ENCODE measurements around the gene PITPNC1.

The PITPNC1 gene

DNA sequence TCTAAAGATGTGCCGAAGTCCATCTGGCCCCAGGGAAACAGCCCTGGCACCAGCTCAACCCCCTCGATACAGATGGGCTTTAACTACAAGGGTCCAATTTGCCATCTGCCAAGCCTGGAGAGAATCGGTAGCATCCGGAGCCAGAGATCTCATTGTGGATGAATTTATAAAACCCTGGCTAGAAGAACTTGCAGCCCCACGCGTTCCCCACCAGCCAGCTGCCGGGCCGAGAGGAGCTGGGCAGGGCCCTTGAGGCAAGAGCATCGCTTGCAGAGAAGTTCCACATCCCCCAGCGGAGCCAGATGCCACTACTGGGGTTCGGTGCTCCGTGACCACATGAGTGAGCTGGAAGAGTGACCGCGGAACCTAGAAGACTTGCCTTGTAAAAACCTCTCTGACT lies 275.4 kb downstream of the PITPNC1 start:
- TF ChIP-seq, protein P1, sequence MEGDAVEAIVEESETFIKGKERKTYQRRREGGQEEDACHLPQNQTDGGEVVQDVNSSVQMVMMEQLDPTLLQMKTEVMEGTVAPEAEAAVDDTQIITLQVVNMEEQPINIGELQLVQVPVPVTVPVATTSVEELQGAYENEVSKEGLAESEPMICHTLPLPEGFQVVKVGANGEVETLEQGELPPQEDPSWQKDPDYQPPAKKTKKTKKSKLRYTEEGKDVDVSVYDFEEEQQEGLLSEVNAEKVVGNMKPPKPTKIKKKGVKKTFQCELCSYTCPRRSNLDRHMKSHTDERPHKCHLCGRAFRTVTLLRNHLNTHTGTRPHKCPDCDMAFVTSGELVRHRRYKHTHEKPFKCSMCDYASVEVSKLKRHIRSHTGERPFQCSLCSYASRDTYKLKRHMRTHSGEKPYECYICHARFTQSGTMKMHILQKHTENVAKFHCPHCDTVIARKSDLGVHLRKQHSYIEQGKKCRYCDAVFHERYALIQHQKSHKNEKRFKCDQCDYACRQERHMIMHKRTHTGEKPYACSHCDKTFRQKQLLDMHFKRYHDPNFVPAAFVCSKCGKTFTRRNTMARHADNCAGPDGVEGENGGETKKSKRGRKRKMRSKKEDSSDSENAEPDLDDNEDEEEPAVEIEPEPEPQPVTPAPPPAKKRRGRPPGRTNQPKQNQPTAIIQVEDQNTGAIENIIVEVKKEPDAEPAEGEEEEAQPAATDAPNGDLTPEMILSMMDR (conservative IDR thresholded peaks at IDR 0.05; ENCODE audit: low read depth, low read length): no peak
- H3K4me3 ChIP-seq (ENCODE audit: low read depth, low read length): no peak overlapping the region
- no peak for DNase-seq (ENCODE audit: low read depth)

DNA sequence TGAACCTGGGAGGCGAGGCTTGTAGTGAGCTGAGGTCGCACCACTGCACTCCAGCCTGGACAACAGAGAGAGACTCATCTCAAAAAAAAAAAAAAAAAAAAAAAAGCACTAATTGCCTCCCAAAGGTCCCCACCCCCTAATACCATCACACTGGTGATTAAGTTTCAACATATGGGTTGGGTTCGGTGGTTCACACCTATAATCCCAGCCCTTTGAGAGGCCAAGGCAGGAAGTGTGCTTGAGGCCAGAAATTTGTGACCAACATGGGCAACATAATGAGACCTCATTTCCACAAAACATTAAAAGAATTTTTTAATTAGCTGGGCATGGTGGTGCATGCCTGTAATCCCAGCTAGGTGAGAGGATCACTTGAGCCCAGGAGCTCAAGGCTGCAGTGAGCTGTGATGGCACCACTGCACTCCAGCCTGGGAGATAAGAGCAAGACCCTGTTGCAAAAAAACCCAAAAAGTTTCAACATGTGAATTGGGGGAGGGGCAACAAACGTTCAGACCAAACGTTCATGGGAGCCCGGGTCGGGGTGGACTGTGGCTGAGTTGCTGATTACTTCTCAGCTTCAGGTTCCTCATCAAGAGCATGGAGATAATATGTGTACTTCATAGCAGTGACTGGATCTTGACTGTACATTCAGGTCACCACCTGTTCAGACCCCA lies 278.5 kb downstream of the PITPNC1 start:
- TF ChIP-seq, protein P1 (conservative IDR thresholded peaks at IDR 0.05; ENCODE audit: low read depth, low read length): no peak
- H3K4me3 ChIP-seq (ENCODE audit: low read depth, low read length): no peak overlapping the region
- DNase-seq (ENCODE audit: low read depth): no peak

DNA sequence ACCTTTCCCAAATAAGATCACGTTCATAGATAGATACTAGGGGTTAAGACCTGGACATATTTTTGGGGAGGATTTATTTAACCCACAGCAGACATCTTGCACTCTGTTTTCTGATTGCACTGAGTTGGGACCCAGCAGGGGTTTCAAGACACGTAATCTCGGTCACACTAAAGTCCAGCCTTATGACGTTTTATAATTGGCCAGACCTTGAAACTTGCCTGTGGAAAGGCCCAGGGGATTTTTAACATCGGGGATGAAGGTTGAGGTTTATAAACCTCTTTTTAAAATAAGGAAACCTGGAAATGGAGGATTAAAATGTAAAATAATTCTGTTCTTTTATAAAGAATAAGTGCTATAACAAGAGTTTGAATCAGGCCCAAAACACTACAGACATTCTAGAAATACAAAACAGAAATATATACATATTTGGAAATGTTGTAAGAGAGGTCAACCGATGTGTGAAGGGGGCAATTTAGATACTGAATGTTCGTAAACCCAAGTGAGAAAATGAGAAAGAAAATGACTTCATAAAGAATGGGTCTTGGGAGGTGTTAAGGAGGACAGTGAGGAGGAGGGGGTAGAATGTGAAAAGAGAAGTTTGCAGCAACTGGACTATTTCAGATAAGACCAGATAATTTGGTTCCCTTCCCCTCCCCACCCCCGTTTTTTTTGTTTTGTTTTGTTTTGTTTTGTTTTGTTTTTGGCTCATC lies 279.6 kb downstream of the PITPNC1 start:
- TF ChIP-seq, protein P1 (conservative IDR thresholded peaks at IDR 0.05; ENCODE audit: low read depth, low read length): no peak
- DNase-seq (ENCODE audit: low read depth): peak; percentile 20
- H3K4me3 ChIP-seq (ENCODE audit: low read depth, low read length): no peak overlapping the region

DNA sequence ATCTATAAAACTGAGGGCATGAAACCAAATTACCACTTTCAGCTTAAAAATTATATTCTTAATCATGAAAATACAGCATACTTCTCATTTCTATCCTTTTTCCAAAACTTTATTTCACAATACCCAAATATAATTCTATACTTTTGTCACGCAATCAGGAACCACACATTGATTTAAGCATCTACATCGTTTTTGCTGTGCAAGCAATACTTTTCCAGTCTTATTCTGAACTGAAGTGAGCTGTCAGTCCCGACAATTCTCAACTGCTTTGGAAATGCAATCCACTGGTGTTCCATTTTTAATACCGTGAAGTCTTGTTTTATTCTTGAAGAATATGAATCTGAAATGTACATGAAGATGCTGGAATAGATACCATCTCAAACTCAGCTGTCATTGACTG lies 280.5 kb downstream of the PITPNC1 start:
- TF ChIP-seq, protein P1 (conservative IDR thresholded peaks at IDR 0.05; ENCODE audit: low read depth, low read length): no peak
- no peak for DNase-seq (ENCODE audit: low read depth)
- H3K4me3 ChIP-seq (ENCODE audit: low read depth, low read length): no peak overlapping the region

DNA sequence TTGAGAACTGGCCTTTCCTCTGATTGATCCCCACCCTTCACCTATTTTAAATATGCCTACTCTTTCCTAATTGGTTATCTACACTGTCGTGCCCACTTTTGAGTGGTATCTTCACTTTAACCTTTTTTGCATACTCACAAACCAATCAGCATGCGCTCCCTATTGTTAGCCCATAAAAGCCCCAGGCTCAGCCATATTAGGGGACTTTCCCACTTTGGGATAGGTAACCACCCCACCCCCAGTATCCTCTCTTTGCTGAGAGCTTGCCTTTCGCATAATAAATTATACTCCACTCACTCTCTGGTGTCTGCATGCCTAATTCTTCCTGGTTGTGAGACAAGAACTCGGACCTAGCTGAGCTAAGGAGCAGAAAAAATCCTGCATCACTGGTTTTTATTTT lies 281.2 kb downstream of the PITPNC1 start:
- H3K4me3 ChIP-seq (ENCODE audit: low read depth, low read length): no peak overlapping the region
- TF ChIP-seq, protein P1 (conservative IDR thresholded peaks at IDR 0.05; ENCODE audit: low read depth, low read length): no peak
- no peak for DNase-seq (ENCODE audit: low read depth)

DNA sequence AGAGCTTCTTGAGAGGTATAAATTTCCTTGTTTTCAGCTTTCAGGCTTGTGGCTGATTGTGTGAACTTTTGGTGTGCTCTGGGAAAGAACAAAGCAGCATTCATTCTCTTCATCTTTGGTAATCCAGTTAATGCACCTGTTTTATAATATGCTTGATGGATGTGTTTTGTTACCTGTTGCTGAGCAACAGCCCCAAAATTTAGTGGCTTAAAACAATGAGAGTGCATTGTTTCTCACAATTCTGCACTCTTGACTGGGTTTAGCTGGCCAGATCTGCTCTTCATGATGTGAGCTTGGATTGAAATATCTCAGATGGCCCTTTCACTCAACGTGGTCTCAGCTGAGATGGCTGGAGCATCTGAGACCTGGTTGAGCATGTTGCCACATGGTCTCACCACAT lies 281.9 kb downstream of the PITPNC1 start:
- DNase-seq (ENCODE audit: low read depth): no peak
- TF ChIP-seq, protein P1 (conservative IDR thresholded peaks at IDR 0.05; ENCODE audit: low read depth, low read length): no peak
- H3K4me3 ChIP-seq (ENCODE audit: low read depth, low read length): no peak overlapping the region

DNA sequence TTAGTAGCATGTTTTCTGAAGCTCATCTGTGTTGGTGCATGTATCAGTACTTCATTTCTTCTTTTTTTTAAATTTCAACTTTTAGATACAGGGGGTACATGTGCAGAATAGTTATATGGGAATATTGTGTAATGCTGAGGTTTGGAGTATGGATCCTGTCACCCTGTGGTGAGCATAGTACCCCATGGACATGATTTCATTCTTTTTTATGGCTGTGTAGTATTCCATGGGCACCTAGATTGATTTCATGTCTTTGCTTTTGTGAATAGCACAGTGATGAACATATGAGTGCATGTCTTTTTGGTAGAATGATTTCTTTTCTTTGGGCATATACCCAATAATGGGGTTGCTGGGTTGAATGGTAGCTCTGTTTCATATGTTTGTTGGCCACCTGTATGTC lies 285.6 kb downstream of the PITPNC1 start:
- H3K4me3 ChIP-seq (ENCODE audit: low read depth, low read length): no peak overlapping the region
- TF ChIP-seq, protein P1 (conservative IDR thresholded peaks at IDR 0.05; ENCODE audit: low read depth, low read length): no peak

More for the DNA sequence above, 285.6 kb downstream of the PITPNC1 start:
- no peak for DNase-seq (ENCODE audit: low read depth)

Measured in choroid plexus epithelial cell (primary cell).